NK-92 (cell line): ENCODE results near the gene VAMP2.
A peak's percentile ranks its signal among the peaks of the same experiment; 100 is the strongest.

Experiments used
- DNase-seq: peaks from one replicate; lab custom pipeline; 2025; ENCODE audit not compliant: unreplicated experiment; lab: John Stamatoyannopoulos, UW

Gene VAMP2

GRCh38 chr17:8143581-8144400 lies 19.0 kb downstream of the VAMP2 start:
- DNase-seq, result no peak

DNA sequence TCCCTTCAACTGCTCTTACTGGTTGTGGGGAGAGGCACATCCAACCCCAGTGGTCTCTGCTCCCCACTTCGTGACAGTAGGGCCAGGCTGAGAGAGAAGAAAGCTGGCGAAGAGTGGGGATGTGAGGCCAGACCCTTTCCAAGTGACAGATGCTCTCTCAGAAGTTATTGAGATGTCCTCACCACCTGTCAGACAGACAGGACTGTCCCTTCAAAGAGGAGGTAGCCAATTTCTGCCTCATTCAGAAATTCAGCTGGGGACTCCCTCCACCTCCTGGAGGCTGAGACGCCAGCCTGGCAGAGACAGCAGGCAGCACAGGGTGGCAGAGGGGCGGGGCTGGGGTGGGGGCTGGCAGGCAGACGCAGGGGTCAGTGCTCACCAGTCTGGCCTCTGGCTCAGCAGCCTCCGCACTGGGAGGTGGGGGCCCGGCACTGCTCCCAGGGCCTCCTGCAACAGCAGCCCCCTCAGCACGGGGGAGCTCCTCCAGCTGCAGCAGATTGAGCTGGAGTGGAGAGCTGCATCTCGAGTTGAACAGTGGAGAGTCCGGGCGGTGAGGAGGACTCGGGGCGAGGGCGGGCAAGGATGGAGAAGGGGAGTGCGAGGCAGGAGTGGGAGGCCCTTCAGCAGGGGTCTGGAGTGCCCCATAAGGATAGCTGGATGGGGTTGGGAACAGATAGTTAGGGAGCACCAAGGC lies 19.7 kb downstream of the VAMP2 start:
- no peak for DNase-seq

GRCh38 chr17:8142158-8142886 lies 20.4 kb downstream of the VAMP2 start:
- no peak for DNase-seq

GRCh38 chr17:8141741-8142140 lies 21.0 kb downstream of the VAMP2 start:
- DNase-seq, result no peak

- no peak for DNase-seq
These were observed 21.7 kb downstream of the VAMP2 start for GRCh38 chr17:8141045-8141444.

DNA sequence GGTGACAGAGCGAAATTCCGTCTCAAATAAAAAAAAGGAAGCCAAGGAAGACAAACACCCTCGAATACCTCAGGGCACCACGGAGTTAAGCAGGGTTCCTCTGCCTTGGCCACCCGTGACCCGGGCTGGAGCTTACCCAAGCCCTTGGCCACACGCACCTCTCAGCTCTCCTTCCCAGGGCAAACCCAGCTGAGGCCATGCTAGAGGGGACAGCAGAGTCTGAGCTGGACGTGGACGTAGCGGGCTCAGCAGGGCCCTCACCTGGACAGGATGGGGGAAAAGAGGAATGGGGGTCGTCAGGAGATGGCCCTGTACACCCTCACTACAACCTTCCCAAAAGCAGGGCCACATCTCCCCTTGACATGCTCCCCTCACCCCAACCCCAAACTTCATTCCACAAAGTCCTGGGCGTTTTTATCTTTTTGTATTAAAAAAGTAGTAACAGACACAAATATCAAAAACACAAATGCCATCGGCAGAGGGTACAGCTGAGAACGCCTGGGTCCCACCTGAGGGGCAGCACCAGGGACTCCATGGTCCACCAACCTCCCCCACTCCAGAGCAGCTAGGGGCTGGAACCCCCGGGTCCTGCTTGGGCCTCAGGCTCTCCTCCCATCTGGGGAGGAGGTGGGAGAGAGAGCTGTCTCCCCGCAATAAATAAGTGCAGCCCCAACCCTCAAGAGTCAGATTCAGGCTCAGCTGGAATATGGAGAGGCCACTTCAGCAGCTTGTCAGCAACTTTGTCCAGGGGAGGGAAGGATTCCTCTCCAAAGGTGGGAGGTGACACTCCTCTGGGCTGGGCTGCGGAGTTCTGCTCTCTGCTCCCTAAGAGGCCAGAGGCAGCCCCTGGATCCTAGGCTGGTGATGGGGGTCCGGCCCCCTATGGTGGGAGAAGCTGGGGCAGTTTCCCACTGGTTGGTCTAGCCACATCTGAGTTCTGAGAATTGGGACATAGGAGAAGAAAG lies 22.4 kb downstream of the VAMP2 start:
- no peak for DNase-seq

DNA sequence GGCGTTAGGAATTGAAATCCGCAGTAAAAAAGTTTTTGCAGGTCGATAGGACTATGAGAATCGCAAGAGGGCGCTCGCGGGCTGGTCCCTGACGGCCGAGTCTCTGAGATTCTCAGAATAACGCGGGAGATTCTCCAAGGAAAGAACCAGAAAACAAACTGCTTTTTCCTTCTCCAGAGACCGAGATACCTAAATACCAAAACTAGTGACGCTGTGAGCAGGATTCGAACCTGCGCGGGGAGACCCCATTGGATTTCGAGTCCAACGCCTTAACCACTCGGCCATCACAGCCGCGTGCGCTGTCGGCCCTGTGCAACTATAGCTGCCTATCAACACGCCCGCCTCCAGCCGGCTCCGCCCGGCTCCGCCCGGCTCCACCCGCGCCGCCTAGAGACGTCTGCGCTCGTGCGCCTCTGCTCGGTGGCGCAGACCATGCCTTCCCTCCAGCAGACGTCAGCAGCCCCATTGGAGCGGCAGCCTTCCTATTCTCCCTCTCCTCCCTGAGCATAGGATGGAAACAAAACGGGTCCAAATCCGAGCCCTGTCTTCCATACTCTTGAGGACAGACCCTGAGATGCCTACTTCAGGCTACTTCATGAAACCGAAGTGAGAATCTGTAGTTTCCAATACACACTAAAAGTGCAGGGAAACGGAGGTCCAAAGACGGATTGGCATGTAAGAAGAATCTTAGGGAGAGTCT lies 23.9 kb downstream of the VAMP2 start:
- DNase-seq, result peak; percentile 45

- no peak for DNase-seq
These were observed 24.4 kb downstream of the VAMP2 start for GRCh38 chr17:8138374-8138671.

GRCh38 chr17:8137645-8138373 lies 24.9 kb downstream of the VAMP2 start:
- no peak for DNase-seq

DNA sequence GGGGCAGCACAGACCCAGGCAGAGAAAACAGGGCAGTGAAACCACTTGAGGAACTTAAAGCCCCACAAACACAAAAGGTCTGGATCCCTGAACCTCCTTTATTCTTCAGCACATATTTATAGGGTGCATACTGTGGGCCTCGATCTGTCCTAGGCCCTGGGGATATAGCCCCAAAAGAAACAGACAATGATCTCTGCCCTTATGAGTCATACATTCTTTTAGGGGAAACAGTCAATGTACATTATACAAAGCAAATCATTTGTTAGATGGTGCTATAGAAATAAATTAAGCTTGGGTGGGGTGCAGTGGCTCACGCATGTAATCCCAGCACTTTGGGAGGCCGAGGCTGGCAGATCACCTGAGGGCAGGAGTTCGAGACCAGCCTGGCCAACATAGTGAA lies 28.8 kb downstream of the VAMP2 start:
- no peak for DNase-seq

GRCh38 chr17:8133399-8133798 lies 29.3 kb downstream of the VAMP2 start:
- no peak for DNase-seq

GRCh38 chr17:8131844-8132441 lies 30.8 kb downstream of the VAMP2 start:
- no peak for DNase-seq

DNA sequence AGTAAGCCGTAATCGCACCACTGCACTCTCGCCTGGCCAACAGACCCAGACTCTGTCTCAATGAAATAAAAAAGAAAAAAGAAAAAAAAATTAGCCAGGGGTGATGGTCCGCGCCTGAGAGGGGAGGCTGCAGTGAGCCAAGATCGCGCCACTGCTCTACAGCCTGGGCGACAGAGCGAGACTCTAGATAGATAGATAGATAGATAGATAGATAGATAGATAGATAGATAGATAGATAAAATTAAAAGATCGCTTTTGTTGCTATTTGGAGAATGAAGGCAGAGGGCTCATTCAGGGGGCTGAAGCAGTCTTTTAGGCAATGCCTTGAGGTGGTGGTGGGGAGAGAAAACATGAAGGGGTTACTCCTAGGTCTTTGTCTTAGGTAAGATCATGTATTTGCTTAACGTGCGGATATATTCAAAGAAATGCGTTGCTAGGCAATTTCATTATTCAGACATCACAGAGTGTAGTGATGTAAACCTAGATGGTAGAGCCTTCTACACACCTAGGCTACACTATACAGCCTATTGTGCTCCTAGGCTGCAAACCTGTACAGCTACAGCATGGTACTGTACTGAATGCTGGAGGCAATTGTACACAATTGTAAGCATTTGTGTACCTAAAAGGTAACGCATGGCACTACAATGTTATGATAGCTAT lies 34.5 kb downstream of the VAMP2 start:
- DNase-seq, result no peak

GRCh38 chr17:8126491-8127066 lies 36.2 kb downstream of the VAMP2 start:
- no peak for DNase-seq

GRCh38 chr17:8125947-8126490 lies 36.7 kb downstream of the VAMP2 start:
- DNase-seq, result no peak

DNA sequence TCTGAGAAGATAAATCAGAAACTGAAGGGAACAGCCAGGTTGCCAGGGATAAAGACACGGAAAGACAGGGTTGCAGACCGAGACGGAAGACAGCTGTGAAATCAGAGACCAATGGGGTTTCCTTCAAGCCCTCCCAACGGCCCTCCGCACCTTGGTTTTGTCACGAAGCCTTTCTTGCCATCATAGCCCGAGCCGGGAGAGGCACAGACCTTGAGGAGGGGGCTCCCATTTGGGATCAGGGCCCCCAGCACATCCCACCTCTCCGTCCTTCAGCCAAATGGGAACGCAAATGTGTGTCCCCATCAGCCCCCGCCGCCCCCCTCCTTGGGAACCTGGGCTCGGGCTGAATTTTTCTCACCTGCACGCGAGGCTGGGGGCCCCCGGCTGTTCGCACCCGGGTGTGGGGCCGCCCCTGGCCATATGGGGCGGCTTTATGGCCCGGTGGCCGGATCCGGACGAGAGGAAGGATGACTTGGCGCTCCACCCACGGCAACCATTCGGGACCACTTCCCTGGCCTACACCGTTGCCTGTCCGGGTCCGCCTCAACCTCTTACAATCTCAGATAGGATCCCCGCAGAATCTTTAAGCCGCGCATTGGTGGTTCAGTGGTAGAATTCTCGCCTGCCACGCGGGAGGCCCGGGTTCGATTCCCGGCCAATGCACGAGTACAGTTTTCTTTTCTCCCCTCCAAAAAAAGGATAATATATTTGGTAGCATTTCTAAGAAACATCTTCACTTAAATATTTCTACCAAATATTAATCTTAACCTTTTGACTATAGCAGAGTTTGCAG lies 37.4 kb downstream of the VAMP2 start:
- DNase-seq, result peak; percentile 40
